GM23338 (cell line): Measurements from ENCODE around the gene GUCA2B. TPM values are rescaled to one million over a fixed set of nuclear protein-coding genes. Genes with fewer than 3 reads are reported as not detected.

Experiments used
- ATAC-seq: fragments of 200-7000 bp; cut with Tn5 transposase; 3 replicates; pipeline ENCODE4 v1.9.1; 2020
- DNase-seq: peaks from one replicate; pipeline ENCODE4 v3.0.0-alpha.2; 2015; ENCODE audit warnings: low spot score
- H2AFZ ChIP-seq: fragments of 200-600 bp; sonication (generic); 2 replicates; pipeline ENCODE4 v1.8.0; 2016; ENCODE audit warnings: antibody characterized with exemption, mild to moderate bottlenecking, moderate library complexity
- H3F3A ChIP-seq: fragments of 200-600 bp; sonication (generic); replicated peaks from 2 replicates; pipeline ENCODE4 v1.8.0; 2017; ENCODE audit warnings: antibody characterized with exemption, mixed run types, low read depth
- H3K27ac ChIP-seq: fragments of 200-600 bp; sonication (generic); 2 replicates; pipeline ENCODE4 v1.6.1; 2016; ENCODE audit warnings: low read depth
- H3K27me3 ChIP-seq: fragments of 200-600 bp; sonication (generic); 2 replicates; pipeline ENCODE4 v1.8.0; 2016; ENCODE audit warnings: mild to moderate bottlenecking, mixed run types, moderate library complexity; ENCODE audit not compliant: insufficient read depth
- H3K36me3 ChIP-seq: fragments of 200-600 bp; sonication (generic); 2 replicates; pipeline ENCODE4 v1.8.0; 2016; ENCODE audit warnings: mild to moderate bottlenecking; ENCODE audit not compliant: insufficient read depth
- H3K4me1 ChIP-seq: fragments of 200-600 bp; sonication (generic); 2 replicates; pipeline ENCODE4 v1.8.0; 2016; ENCODE audit warnings: mild to moderate bottlenecking, moderate library complexity; ENCODE audit not compliant: insufficient read depth
- H3K4me2 ChIP-seq: fragments of 200-600 bp; sonication (generic); 2 replicates; pipeline ENCODE4 v1.7.1; 2017; ENCODE audit warnings: mixed run types
- H3K4me3 ChIP-seq: fragments of 200-600 bp; sonication (generic); 2 replicates; pipeline ENCODE4 v1.6.1; 2016; ENCODE audit warnings: mixed run types
- H3K79me2 ChIP-seq: fragments of 200-600 bp; sonication (generic); replicated peaks from 2 replicates; pipeline ENCODE4 v1.8.0; 2017; ENCODE audit warnings: mild to moderate bottlenecking; ENCODE audit not compliant: insufficient read depth
- H3K9me2 ChIP-seq: fragments of 200-600 bp; sonication (generic); 2 replicates; pipeline ENCODE4 v1.8.0; 2017; ENCODE audit not compliant: insufficient read depth
- H4K20me1 ChIP-seq: fragments of 200-600 bp; sonication (generic); replicated peaks from 2 replicates; pipeline ENCODE4 v1.8.0; 2017; ENCODE audit warnings: mild to moderate bottlenecking; ENCODE audit not compliant: insufficient read depth
- H3K27ac Mint-ChIP-seq: 2 replicates; pipeline ENCODE4 v1.8.0; 2020; ENCODE audit warnings: inconsistent platforms, mild to moderate bottlenecking, moderate library complexity, mixed read lengths
- H3K27me3 Mint-ChIP-seq: 3 replicates; pipeline ENCODE4 v1.8.0; 2022; ENCODE audit warnings: low read depth, mild to moderate bottlenecking, moderate library complexity, mixed read lengths, inconsistent platforms; ENCODE audit not compliant: insufficient read depth, poor library complexity
- H3K36me3 Mint-ChIP-seq: 3 replicates; pipeline ENCODE4 v1.8.0; 2021; ENCODE audit warnings: low read depth, mild to moderate bottlenecking, inconsistent platforms, moderate library complexity, mixed read lengths
- H3K4me1 Mint-ChIP-seq: 3 replicates; pipeline ENCODE4 v1.8.0; 2020; ENCODE audit warnings: mild to moderate bottlenecking, inconsistent platforms, mixed read lengths
- H3K4me3 Mint-ChIP-seq: 3 replicates; pipeline ENCODE4 v1.8.0; 2021; ENCODE audit warnings: moderate library complexity, mild to moderate bottlenecking, inconsistent platforms, mixed read lengths
- H3K9me3 Mint-ChIP-seq: 3 replicates; pipeline ENCODE4 v1.8.0; 2020; ENCODE audit warnings: moderate library complexity, mild to moderate bottlenecking, inconsistent platforms, mixed read lengths
- CREB1 ChIP-seq: fragments of 250-450 bp; sonication (Bioruptor Pico); IDR thresholded peaks from 2 replicates; pipeline ENCODE4 v1.5.0; 2020; ENCODE audit warnings: low read depth, mild to moderate bottlenecking, moderate library complexity
- EZH2 ChIP-seq: fragments of 200-600 bp; sonication (generic); IDR thresholded peaks from one replicate; pipeline ENCODE4 v1.8.0; 2017; ENCODE audit warnings: antibody characterized with exemption, mild to moderate bottlenecking, low read depth; ENCODE audit not compliant: unreplicated experiment
- JUNB ChIP-seq: IDR thresholded peaks from one replicate; pipeline ENCODE4 v1.6.1; 2016; ENCODE audit warnings: antibody characterized with exemption; ENCODE audit not compliant: unreplicated experiment
- NANOG ChIP-seq: IDR thresholded peaks from 2 replicates; pipeline ENCODE4 v1.6.1; 2016; ENCODE audit warnings: antibody characterized with exemption, borderline replicate concordance
- POLR2AphosphoS5 ChIP-seq: IDR thresholded peaks from 2 replicates; pipeline ENCODE4 v1.6.1; 2016; ENCODE audit warnings: antibody characterized with exemption, low read depth
- STAT1 ChIP-seq: IDR thresholded peaks from one replicate; pipeline ENCODE4 v1.6.1; 2016; ENCODE audit warnings: antibody characterized with exemption; ENCODE audit not compliant: unreplicated experiment
- ZNF114 ChIP-seq: fragments of 250-450 bp; sonication (Bioruptor Pico); IDR thresholded peaks from 2 replicates; pipeline ENCODE4 v1.5.0; 2020; ENCODE audit warnings: mild to moderate bottlenecking, moderate library complexity
- ZNF331 ChIP-seq: fragments of 250-450 bp; sonication (Bioruptor Pico); IDR thresholded peaks from 2 replicates; pipeline ENCODE4 v1.5.0; 2020; ENCODE audit warnings: low read depth, mild to moderate bottlenecking, moderate library complexity
- polyA plus RNA-seq: library from polyadenylated mRNA; unstranded; fragments of >200 nt; fragmentation: Nextera tagmentation; extraction: Ambion mirVana; gene quantifications from 2 replicates; pipeline ENCODE4 v1.2.1, GENCODE V29; 2016
- total RNA-seq: library from RNA; depleted of rRNA; stranded (reverse); fragments of >200 nt; shearing (Covaris generic); gene quantifications from 2 replicates; pipeline ENCODE4 v1.2.3, GENCODE V29; 2014
- TF ChIP-seq, protein P1 (sequence below), 2 experiments: fragments of 200-600 bp in 1 of 2; sonication (generic) in 1 of 2; conservative IDR thresholded peaks; 2 replicates each; pipeline versions ENCODE4 v1.5.1 to v1.6.1; 2016 to 2017; ENCODE audit warnings: antibody characterized with exemption in 2 of 2, low read depth in 2 of 2, mild to moderate bottlenecking in 2 of 2, moderate library complexity in 1 of 2
- TF ChIP-seq, protein P2 (sequence below): IDR thresholded peaks from 2 replicates; pipeline ENCODE4 v1.6.1; 2016; ENCODE audit warnings: antibody characterized with exemption
- TF ChIP-seq, protein P3 (sequence below): fragments of 250-450 bp; sonication (Bioruptor Pico); IDR thresholded peaks from 2 replicates; pipeline ENCODE4 v1.5.0; 2020; ENCODE audit warnings: mild to moderate bottlenecking, moderate library complexity

GUCA2B gene
- total and polyA plus RNA-seq, 2 experiments from 2014 or later: not detected

DNA sequence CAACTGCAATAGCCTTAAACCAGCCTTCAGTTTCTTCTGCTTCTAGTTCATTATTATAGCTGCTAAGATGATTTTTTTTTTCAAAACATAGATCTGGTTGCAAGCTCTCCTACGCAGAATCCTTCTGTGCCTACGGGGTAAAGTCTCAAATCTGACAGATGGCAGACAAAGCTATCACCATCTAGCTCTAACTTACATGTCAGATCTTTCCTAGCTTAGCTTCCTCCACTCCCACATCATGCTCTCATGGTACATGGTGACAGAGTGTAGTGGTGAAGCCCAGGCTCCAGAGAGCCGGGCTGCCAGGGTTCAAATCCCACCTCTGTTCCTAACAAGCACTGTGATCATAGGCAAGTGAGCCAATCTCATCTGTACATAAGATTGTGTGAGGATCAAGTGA, 24.2 kb upstream of the GUCA2B start:
- Mint-ChIP-seq H3K9me3 (no peaks in the 10 kb centered on the region), H3K4me1 (no peaks in the 10 kb centered on the region), H3K4me3 (no peak overlapping the region), H3K27me3 (no peaks in the 10 kb centered on the region), H3K36me3 (no peaks in the 10 kb centered on the region), H3K27ac (no peak overlapping the region)
- TF ChIP-seq CREB1 (no peak), EZH2 (no peak), ZNF114 (CRISPR knock-in tag) (no peak)
- TF ChIP-seq, protein P1, sequence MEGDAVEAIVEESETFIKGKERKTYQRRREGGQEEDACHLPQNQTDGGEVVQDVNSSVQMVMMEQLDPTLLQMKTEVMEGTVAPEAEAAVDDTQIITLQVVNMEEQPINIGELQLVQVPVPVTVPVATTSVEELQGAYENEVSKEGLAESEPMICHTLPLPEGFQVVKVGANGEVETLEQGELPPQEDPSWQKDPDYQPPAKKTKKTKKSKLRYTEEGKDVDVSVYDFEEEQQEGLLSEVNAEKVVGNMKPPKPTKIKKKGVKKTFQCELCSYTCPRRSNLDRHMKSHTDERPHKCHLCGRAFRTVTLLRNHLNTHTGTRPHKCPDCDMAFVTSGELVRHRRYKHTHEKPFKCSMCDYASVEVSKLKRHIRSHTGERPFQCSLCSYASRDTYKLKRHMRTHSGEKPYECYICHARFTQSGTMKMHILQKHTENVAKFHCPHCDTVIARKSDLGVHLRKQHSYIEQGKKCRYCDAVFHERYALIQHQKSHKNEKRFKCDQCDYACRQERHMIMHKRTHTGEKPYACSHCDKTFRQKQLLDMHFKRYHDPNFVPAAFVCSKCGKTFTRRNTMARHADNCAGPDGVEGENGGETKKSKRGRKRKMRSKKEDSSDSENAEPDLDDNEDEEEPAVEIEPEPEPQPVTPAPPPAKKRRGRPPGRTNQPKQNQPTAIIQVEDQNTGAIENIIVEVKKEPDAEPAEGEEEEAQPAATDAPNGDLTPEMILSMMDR (conservative IDR thresholded peaks at IDR 0.05; ENCODE audit: low read depth in 2 of 2): no peak
- H3K4me1 ChIP-seq: no peaks in the 10 kb centered on the region
- H3K9me2 ChIP-seq: no peaks in the 10 kb centered on the region
- no peak overlapping the region for H3K4me3 ChIP-seq
- no peaks in the 10 kb centered on the region for H3F3A ChIP-seq
- no peak overlapping the region for H3K27ac ChIP-seq
- no peaks in the 10 kb centered on the region for H4K20me1 ChIP-seq
- no peak for DNase-seq
- H3K4me2 ChIP-seq: no peak overlapping the region
- H3K27me3 ChIP-seq: no peaks in the 10 kb centered on the region
- no peak for ATAC-seq
- no peaks in the 10 kb centered on the region for H3K36me3 ChIP-seq
- H3K79me2 ChIP-seq: no peaks in the 10 kb centered on the region
- no peak overlapping the region for H2AFZ ChIP-seq

DNA sequence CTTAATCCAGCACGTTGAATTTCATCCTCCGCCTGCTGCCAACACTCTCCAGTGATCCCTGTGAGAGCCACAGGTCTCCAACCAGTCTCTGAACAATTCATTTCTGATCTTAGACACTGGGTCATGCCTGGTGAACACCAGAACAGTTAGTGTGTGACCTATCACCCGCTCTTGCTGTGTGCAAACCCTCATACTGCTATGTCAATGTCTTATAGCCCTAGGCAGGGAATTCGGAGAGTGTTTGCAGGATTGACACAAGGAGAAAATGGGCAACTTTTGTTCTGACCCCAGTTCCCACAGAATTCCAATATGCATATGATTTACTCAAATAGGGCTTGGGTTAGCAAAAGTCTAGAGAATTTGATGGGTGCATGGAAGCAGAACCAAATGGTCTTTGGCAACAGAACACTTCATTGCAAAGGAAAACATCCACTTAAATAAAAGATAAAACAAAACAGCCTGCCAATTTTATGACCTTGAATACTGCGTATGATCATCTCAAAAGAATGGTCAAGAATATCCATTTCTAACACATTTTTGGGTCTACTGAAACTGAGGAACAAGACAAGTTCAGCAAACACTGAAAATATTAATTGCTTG, 23.0 kb upstream of the GUCA2B start:
- no peaks in the 10 kb centered on the region for H3K27me3 Mint-ChIP-seq
- H4K20me1 ChIP-seq: no peaks in the 10 kb centered on the region
- no peaks in the 10 kb centered on the region for H3K9me2 ChIP-seq
- H3K27ac ChIP-seq: no peak overlapping the region
- no peaks in the 10 kb centered on the region for H3K9me3 Mint-ChIP-seq
- H3K4me3 Mint-ChIP-seq: no peak overlapping the region
- H3K27me3 ChIP-seq: no peaks in the 10 kb centered on the region
- no peaks in the 10 kb centered on the region for H3K36me3 Mint-ChIP-seq
- no peaks in the 10 kb centered on the region for H3K36me3 ChIP-seq
- ATAC-seq: no peak
- H2AFZ ChIP-seq: no peak overlapping the region
- H3K79me2 ChIP-seq: no peaks in the 10 kb centered on the region
- H3K4me1 ChIP-seq: no peaks in the 10 kb centered on the region
- H3K4me2 ChIP-seq: no peak overlapping the region
- H3K4me1 Mint-ChIP-seq: no peaks in the 10 kb centered on the region
- no peak for DNase-seq
- no peaks in the 10 kb centered on the region for H3F3A ChIP-seq
- no peak overlapping the region for H3K4me3 ChIP-seq
- H3K27ac Mint-ChIP-seq: no peak overlapping the region
- no peak for TF ChIP-seq STAT1
- no peak for TF ChIP-seq POLR2AphosphoS5
- no peak for TF ChIP-seq NANOG
- TF ChIP-seq JUNB: no peak
- TF ChIP-seq, protein P1 (conservative IDR thresholded peaks at IDR 0.05; ENCODE audit: low read depth in 2 of 2): no peak
- no peak for TF ChIP-seq ZNF331 (CRISPR knock-in tag)
- TF ChIP-seq, protein P2, sequence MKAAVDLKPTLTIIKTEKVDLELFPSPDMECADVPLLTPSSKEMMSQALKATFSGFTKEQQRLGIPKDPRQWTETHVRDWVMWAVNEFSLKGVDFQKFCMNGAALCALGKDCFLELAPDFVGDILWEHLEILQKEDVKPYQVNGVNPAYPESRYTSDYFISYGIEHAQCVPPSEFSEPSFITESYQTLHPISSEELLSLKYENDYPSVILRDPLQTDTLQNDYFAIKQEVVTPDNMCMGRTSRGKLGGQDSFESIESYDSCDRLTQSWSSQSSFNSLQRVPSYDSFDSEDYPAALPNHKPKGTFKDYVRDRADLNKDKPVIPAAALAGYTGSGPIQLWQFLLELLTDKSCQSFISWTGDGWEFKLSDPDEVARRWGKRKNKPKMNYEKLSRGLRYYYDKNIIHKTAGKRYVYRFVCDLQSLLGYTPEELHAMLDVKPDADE: no peak
- no peak for TF ChIP-seq CREB1
- TF ChIP-seq ZNF114 (CRISPR knock-in tag): no peak
- TF ChIP-seq, protein P3, sequence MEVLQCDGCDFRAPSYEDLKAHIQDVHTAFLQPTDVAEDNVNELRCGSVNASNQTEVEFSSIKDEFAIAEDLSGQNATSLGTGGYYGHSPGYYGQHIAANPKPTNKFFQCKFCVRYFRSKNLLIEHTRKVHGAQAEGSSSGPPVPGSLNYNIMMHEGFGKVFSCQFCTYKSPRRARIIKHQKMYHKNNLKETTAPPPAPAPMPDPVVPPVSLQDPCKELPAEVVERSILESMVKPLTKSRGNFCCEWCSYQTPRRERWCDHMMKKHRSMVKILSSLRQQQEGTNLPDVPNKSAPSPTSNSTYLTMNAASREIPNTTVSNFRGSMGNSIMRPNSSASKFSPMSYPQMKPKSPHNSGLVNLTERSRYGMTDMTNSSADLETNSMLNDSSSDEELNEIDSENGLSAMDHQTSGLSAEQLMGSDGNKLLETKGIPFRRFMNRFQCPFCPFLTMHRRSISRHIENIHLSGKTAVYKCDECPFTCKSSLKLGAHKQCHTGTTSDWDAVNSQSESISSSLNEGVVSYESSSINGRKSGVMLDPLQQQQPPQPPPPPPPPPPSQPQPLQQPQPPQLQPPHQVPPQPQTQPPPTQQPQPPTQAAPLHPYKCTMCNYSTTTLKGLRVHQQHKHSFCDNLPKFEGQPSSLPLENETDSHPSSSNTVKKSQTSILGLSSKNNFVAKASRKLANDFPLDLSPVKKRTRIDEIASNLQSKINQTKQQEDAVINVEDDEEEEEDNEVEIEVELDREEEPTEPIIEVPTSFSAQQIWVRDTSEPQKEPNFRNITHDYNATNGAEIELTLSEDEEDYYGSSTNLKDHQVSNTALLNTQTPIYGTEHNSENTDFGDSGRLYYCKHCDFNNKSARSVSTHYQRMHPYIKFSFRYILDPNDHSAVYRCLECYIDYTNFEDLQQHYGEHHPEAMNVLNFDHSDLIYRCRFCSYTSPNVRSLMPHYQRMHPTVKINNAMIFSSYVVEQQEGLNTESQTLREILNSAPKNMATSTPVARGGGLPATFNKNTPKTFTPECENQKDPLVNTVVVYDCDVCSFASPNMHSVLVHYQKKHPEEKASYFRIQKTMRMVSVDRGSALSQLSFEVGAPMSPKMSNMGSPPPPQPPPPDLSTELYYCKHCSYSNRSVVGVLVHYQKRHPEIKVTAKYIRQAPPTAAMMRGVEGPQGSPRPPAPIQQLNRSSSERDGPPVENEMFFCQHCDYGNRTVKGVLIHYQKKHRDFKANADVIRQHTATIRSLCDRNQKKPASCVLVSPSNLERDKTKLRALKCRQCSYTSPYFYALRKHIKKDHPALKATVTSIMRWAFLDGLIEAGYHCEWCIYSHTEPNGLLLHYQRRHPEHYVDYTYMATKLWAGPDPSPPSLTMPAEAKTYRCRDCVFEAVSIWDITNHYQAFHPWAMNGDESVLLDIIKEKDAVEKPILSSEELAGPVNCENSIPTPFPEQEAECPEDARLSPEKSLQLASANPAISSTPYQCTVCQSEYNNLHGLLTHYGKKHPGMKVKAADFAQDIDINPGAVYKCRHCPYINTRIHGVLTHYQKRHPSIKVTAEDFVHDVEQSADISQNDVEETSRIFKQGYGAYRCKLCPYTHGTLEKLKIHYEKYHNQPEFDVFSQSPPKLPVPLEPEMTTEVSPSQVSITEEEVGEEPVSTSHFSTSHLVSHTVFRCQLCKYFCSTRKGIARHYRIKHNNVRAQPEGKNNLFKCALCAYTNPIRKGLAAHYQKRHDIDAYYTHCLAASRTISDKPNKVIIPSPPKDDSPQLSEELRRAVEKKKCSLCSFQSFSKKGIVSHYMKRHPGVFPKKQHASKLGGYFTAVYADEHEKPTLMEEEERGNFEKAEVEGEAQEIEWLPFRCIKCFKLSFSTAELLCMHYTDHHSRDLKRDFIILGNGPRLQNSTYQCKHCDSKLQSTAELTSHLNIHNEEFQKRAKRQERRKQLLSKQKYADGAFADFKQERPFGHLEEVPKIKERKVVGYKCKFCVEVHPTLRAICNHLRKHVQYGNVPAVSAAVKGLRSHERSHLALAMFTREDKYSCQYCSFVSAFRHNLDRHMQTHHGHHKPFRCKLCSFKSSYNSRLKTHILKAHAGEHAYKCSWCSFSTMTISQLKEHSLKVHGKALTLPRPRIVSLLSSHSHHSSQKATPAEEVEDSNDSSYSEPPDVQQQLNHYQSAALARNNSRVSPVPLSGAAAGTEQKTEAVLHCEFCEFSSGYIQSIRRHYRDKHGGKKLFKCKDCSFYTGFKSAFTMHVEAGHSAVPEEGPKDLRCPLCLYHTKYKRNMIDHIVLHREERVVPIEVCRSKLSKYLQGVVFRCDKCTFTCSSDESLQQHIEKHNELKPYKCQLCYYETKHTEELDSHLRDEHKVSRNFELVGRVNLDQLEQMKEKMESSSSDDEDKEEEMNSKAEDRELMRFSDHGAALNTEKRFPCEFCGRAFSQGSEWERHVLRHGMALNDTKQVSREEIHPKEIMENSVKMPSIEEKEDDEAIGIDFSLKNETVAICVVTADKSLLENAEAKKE (CRISPR knock-in tag): no peak
